NCI-H345 treated with DMSO at 0.1 percent for 48 hours (cell line): ENCODE data around the gene SMAD5.
A peak's percentile ranks its signal among the peaks of the same experiment; 100 is the strongest.

Source experiments
- DNase-seq: peaks from one replicate; lab custom pipeline; 2025; ENCODE audit not compliant: unreplicated experiment; lab: John Stamatoyannopoulos, UW

Gene SMAD5

DNA sequence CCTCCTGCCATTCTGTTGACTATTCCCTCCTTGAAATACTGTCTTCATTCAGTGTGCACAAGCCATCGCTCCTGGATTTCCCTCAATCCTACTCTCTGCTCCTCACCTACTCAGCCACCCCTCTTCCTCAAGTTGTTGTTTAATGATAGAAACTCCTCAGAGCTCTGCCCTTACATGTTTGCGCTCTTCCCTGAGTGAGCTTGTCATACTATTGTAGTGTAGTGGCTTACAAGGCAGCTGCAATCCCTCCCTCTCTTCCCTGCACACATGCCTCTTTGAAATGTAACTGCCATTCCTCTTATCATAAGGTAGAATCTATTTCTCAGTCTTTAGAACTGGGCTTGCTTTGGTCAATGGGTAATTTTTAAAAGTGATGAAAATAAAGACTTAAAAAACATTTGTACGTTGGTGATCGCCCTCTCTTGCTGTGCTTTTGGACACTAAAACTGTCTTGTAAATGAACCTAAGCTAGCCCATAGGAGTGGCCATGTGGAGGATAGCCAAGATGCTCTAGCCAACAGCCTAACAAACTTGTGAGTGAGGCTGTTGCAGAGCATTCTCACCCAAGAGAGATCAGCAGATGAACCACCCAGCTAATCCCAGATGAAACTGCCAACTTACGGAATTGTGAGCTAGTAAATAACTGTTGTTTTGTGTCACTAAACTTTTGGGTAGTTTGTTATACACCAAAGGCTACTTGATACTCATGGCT, 18.1 kb upstream of the SMAD5 start:
- peak; percentile 30 for DNase-seq

DNA sequence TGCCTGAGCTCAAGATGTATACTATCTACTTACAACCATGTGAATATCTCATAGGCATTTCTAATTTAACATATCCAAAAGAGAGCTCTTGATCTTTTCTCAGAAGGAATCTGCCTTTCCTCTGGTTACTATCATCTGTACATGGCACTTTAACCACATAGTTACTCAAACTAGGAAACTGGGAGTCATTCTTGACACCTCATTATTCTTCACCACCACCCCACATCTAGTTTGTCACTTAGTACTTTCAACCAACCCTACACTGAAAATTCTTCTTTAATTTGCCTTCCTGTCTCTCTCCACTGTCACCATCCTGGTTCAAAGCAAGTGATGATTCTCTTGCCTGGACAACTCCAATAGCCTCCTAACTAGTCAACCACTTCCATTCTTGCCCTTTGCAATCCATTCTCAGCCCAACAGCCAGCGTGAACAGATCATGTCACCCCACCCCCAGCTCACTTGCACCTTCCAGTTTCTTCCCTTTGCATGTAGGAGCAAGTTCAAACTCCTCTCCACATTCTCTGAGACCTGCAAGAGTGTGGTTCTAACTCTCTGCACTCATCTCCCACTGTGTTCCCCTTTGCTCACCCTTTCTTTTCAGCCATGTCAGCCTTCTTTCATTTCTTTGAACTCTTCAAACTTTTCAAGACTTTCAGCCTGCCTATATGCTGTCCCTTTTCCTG, 17.3 kb upstream of the SMAD5 start:
- no peak for DNase-seq

DNA sequence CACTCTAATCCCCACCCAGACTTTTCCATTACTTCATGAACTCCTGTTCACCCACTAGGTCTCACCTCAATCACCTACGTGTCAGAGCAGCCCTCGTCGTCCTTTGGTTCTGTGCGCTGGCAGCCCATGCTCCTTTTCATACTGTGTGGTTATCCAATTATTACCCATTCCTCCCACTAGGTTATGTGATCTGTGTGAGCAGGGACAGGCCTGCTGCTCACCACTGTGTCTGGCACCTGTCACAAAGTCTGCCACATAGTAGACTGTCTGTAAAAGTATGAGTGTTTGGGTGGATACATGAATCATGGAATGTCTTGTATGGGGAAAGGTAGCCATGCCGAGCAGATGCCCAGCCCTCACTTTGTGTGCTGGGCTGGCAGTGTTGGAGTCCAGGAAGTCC, 12.1 kb upstream of the SMAD5 start:
- no peak for DNase-seq

DNA sequence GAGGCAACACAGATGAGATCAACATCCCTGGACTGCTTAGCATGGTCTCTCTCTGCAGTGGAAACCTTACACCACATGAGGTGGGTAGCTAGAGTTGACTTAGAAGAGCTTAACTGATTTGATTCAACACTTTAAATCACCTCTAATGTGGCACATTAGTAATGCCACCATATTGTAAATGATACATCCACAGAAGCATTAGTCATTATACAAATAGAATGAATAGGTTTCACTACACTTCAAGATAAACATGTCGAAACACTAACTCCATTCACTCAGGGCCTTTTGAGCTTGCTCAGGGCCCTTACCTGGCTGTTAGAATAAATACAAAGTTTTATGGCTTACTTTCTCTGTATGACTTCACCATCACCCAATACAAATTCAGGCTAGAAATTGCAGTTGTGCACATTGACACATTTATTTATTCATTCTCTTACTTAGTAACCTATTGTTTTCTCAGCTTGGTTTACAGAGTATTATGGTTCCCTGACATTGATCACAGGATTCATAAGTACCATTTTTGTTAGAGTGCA, 9.3 kb upstream of the SMAD5 start:
- DNase-seq = peak; percentile 100

DNA sequence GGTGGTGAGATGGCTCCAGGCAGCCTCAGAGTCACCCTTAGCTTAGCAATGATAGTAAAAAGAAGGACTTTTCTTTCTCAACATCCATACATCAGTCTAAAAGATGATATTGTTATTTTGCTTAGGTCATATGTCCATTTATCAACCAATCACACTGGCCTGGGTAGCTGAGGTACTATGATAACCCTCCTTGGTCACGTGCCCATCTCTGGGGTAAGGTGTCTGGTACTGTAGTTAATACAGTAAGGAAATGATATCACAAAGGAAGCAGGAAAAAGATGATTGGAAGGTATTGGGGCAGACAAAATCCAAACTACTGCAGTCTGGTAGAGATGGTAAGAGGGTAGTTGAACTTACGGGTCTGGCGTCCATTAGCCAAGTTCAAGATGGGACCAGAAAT, 5.1 kb upstream of the SMAD5 start:
- DNase-seq = no peak

DNA sequence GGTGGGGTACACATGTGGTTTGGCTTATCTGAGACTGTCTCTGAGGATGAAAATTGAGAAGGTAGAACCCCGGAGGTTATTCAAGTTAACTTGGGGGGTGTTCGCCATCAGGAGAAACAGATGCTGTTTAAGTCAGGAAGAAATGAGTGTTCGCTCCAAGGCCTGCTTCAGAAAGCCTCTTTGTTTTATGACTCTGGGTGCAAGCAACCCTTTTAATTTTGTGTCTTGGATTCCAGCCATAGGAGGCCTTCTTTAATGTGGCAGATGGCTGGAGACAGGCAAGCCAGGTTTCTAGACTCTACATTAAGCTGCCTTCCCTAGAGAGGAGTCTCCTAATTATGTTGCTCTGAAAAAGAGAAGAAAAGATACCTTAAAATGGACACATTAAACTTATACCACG, 4.2 kb upstream of the SMAD5 start:
- DNase-seq = no peak

DNA sequence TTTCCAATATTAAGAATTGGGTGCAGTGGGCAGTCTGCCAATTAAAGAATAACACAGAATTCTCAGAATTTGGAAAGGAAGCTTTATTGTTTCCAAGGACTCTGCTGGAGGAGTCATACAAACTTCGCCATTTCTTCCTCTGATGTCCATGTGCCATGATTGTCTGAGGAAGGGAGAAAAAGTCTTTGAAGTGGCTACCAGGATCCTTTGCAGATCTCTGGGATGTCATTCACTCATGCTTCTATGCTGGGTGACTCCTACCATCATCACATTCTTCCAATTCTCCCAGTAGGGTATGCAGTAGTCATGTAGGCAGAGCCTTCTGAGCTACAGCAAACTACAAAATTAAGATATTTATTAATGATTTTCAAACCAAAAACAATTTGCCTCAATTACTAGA, 3.2 kb upstream of the SMAD5 start:
- no peak for DNase-seq

DNA sequence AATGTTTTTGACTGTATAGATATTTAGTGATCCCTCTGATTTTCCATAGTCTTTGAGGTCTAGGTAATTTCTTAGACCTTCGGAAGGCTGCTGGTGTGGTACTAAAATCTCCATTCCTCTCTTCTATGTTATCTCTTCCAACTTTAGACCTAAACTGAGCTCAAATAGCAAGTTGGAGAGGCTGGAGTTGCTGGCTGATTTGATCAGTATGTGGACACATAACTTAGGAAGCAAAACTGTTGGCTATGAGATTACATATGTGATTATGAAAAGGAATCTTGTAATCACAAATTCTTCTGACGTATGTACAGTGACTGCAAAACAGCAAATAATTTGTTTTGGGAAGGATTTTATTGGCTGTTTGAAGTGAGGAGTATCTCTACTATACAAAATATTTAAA, 2.1 kb upstream of the SMAD5 start:
- no peak for DNase-seq

DNA sequence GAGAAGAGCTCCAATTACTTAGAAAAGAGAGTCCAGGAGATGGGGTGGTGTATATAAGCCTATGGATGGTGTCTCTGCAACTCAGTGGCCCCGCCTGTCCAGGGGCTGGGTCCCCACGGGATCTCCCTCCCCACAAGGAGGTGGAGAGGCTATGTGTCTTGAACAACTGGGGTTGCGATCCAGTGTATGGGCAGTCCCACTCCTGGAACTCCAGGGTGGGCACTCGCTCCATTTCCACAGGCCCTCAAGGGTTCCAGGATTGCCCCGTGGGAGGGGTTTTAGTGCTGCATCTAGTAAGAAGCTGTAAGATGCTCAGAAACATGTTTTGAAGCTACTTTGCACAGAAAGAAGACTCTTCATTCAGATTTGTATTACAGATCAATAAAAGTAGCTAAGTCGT, 558 bp upstream of the SMAD5 start:
- DNase-seq = no peak

DNA sequence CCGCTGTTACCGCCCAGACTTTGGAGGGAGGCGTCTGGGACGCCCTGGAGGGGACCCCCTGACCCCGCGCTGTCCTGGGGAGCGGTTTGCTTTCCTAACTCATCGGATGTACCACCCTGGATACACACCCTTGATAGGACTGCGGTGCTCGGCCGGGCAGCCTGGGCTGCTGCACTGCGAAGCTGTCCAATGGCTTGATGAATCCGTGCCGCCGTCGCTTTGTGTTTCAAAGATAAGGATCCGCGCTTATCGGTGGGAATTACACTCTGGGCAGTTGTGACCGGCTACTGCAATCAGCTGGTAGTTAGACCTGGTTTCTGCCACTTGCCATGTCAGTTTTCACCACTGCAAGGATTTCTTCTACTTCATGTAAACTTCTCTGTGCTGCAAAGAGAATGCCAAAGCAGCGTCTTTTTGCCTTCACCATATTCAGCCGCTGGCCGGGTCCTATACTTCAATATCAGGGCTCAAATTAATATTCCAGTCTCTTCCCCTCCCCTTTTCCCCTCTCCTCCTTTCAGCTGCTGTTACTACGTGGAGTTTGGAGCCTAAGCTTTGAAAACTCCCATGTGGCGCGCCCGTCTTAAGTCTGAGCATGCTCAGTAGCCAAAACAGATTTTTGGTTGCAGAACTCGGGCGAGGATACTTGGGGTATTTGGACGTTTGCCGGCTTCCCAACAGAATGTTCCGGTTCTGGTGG, 727 bp downstream of the SMAD5 start:
- peak; percentile 49 for DNase-seq

DNA sequence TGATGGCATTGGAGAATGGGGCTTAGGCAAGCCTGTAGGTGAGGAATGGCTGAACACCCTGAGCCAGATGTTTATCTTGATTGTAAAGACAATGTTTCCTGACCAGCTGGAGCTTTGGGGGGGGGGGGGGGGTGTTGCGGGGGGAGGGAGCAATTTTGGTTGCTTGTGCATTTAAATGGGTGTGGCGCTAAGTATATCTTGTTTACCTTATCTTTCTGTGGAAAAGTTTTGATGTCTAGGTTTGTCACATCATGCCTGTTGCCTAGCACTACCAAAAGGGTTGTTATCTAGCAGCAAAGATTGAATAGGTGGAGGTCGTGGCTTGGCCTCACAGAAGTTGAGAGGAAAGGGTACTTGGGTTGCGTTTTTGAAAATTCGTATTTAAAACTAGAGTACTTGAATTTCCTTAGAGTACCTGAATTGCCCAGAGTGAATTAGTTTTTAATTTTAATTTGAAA, 1.3 kb downstream of the SMAD5 start:
- no peak for DNase-seq

DNA sequence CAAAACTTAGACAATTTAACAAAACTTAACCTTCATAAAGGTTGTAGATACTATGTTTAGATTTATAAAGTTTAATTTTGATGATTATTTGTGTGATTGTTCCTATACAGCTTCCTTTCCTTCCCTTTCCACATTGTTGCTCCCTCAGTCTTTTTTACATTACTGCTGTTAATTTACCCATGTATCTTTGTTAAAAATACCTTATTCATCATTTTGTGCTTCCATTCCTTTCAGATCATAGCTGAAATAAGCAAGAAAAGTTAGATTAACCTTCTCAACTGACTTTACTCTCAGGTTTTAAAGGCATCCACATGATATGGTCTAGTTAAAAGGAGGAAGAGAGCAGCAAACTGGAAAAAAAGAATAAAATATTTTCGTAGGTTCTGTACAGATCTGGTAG, 2.0 kb downstream of the SMAD5 start:
- no peak for DNase-seq

DNA sequence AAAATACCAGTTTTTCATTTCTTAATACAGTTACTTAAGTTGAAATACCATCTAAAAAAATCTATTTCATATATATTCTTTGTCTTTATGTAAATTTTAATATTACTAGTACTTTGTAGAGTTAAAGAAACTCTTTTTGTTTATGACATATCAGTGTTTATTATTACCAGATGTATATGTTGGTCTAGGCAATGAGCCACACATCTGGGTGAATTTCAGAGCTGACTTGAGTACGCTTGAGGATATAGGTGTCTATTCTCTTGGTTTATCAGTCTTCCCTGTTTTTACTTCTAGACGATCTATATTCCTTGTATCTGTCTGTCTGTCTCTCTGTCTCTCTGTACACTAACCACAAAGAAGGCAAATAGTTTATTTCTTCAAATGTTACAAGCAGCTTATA, 2.9 kb downstream of the SMAD5 start:
- DNase-seq = no peak

DNA sequence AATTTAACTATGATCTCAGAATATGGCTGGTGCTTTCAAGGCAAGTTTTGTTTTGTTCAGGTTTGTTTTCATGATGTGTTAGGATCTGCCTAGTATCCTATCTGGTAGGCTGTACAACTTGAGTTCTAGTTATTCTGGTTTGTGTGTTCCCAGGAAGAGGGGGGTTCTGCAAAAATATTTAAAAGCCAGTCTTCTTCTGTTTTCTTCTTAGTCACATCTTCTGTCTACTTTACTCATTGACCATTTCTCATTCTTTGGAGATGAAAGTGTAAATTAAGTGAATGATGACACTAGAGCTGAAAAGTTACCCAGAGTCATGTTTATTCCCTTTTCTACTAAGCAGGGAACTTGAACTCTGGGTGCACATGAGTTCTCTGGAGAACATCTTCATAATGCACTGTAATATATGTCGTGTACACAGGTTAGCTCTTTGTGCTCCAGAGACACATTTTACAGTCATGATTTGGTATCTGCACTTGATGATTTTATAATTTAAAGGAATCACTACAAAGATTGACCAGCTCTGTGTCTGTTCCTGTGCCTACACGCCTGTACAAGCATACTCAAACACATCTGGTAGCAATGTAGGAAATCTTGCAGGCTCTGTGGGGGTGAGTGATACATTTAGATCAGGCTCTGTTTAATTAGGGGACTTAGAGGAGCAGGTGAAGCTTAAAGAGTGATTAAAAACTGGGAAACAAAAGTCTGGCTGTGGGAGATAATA, 5.0 kb downstream of the SMAD5 start:
- no peak for DNase-seq

DNA sequence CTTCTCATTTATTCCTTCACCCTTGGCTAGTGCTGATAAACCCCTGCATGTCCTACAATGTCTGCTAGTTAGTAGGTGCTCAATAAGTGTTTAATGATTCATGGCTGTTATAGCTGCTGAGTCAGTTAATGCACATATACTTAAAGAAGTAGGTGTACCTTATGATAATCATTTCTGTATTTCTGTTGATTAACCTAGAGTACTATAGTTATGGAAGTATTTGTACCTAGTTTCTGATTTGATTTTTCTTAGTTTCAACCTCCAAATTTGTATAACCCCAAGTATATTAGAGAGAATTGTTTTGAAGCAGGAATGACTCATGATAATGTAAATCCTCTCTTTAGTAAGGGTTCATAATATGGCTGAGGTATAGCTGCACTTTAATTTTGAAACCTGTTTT, 8.9 kb downstream of the SMAD5 start:
- no peak for DNase-seq

DNA sequence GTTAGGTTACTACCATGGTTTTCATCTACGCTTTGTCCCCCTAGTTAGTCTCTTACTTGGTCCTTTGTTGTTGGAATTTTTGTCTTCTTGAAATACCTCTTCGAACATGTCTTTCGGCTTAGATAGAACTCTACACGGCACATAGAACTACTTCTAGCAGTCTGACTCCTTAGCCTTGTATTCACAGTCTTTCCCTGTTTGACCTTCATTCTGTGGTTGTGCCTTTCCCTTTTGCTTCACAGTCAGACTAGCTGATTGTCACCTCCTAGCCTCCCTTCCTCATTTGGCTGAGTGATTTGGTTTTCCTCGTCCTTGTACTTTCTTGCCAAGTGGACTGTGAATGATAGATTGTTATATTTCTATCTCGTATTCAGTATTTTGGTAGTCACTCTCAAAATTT, 10.7 kb downstream of the SMAD5 start:
- DNase-seq = no peak

DNA sequence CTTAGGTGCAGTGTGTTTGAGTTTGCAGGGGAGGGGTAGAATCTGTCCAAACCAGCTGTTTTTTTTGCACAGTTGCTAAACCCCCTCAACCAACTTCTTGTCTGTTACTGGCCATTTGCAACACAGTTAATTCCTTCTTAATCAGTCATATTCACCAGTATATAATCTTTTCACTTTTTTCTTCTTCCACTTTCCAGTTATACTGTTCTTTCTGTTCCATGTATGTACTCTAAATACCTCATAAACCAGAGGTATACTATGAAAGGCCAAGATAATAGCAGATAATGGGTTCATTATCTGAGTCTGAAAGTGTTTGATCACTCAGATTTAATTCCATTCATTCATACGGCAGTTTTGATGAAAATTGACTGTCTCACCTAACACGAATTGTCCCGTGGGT, 11.1 kb downstream of the SMAD5 start:
- no peak for DNase-seq

DNA sequence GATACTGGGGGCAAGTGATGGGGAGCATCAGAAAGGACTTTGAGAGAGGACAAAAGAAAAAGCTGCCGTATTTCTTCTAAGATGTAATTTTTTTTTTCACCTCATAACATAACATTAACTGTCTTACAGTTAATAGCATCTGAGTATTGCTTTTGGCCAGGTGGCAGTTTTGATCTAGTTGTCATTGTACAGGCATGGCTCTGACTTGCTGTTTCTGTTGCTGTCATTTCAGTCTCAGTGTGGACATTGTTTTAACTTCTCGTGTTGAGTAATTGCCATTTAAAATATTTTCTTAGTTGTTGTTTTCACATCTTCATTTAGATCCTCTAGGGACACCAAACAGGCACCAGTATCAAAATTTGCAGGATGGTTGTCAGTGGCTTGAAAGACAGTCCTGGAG, 12.4 kb downstream of the SMAD5 start:
- no peak for DNase-seq

DNA sequence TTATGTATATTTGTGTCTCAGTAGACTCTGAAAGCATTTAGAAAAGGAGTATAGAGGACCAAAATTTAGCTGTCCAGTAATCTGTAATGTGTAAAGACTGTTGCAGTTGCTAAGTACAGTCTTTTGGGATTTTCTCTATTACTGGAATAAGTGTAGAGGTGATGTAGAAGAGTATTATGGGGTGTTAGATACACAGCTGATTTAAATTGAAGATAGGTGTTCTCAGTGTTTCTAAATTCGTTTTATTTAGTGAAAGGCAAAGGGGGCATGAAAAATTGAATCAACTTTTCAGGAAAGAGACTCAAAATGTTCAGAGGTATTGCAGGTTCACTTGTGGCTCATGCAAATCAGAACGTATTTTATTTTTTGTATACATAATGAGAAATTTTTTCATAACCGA, 13.6 kb downstream of the SMAD5 start:
- DNase-seq = no peak

DNA sequence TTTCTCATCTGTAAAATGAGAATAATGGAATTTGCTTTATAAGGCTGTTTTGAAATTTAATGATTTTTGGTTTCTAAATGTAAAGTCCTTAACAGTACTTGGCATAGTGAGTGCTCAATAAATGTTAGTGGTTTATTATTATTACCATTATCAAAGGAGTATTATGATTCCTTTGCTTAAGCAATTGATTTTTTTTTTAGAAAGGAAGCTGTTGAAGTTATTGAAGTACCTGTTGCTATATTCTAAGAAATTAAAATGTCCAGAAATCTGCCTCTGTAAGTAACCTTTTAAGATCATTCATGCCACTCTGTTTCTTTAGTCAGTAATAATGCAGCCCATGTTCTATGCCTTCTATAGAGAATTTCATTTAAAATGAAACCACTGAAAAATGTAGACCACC, 15.0 kb downstream of the SMAD5 start:
- no peak for DNase-seq

DNA sequence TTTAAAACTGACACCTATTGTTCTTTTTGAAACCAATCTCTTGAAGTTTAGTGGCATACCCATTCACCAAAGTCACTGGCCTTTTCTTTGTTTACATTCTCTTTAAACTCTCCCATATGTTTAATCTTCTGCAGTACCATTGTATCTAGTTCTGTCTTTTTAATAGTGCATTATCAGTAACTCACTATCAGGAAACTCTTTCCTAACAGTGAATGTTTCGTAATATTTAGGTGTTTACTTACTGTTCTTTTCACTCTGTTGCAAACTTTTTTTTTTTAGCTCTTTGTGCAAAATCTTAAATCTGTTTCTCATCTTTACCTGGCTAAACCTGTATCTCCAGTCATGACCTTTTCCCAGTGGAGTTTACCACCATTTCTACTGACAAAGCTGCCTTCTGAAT, 17.2 kb downstream of the SMAD5 start:
- DNase-seq = no peak
